ENCODE measurements around the gene GNAO1.

GNAO1 gene

DNA sequence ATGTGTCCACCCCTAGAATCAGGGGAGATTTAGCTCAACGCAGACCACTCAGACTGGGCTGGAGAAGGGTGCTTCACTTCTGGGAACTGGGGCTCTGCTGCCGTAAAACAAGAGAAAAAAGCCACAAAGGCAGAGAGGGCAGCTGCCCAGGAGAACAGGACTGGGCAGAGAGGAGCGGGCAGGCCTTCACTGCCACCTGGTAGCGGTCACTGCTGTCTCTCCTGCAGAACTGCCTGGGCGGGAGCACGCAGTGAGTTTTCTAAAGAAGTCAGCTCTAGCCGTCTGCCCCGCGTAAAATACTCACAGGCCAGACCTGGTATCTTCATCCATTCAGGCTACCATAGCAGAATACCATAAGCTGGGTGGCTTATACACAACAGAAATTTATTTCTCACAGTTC lies 130.3 kb downstream of the GNAO1 start:
- TF ChIP-seq ARNTL (CRISPR knock-in tag; IDR thresholded peaks at IDR 0.05; ENCODE audit: borderline replicate concordance, low read depth): no peak
- TF ChIP-seq ZNF565 (CRISPR knock-in tag; conservative IDR thresholded peaks at IDR 0.05; ENCODE audit: low read depth): no peak
- TF ChIP-seq ISL1 (CRISPR knock-in tag; IDR thresholded peaks at IDR 0.05): no peak
- no peak for TF ChIP-seq ZNF70 (CRISPR knock-in tag; IDR thresholded peaks at IDR 0.05)
- TF ChIP-seq ZFP30 (CRISPR knock-in tag; IDR thresholded peaks at IDR 0.05): no peak
- no peak for TF ChIP-seq OSR1 (CRISPR knock-in tag; IDR thresholded peaks at IDR 0.05)
- no peak for TF ChIP-seq SNAI2 (CRISPR knock-in tag; IDR thresholded peaks at IDR 0.05)
- no peak for TF ChIP-seq TOX (CRISPR knock-in tag; IDR thresholded peaks at IDR 0.05; ENCODE audit: borderline replicate concordance)
- no peak for TF ChIP-seq CSDC2 (CRISPR knock-in tag; IDR thresholded peaks at IDR 0.05)
- TF ChIP-seq, protein P1, sequence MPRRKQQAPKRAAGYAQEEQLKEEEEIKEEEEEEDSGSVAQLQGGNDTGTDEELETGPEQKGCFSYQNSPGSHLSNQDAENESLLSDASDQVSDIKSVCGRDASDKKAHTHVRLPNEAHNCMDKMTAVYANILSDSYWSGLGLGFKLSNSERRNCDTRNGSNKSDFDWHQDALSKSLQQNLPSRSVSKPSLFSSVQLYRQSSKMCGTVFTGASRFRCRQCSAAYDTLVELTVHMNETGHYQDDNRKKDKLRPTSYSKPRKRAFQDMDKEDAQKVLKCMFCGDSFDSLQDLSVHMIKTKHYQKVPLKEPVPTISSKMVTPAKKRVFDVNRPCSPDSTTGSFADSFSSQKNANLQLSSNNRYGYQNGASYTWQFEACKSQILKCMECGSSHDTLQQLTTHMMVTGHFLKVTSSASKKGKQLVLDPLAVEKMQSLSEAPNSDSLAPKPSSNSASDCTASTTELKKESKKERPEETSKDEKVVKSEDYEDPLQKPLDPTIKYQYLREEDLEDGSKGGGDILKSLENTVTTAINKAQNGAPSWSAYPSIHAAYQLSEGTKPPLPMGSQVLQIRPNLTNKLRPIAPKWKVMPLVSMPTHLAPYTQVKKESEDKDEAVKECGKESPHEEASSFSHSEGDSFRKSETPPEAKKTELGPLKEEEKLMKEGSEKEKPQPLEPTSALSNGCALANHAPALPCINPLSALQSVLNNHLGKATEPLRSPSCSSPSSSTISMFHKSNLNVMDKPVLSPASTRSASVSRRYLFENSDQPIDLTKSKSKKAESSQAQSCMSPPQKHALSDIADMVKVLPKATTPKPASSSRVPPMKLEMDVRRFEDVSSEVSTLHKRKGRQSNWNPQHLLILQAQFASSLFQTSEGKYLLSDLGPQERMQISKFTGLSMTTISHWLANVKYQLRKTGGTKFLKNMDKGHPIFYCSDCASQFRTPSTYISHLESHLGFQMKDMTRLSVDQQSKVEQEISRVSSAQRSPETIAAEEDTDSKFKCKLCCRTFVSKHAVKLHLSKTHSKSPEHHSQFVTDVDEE (CRISPR knock-in tag; IDR thresholded peaks at IDR 0.05): no peak
- TF ChIP-seq PPARA (CRISPR knock-in tag; IDR thresholded peaks at IDR 0.05; ENCODE audit: borderline replicate concordance): no peak
- TF ChIP-seq, protein P2, sequence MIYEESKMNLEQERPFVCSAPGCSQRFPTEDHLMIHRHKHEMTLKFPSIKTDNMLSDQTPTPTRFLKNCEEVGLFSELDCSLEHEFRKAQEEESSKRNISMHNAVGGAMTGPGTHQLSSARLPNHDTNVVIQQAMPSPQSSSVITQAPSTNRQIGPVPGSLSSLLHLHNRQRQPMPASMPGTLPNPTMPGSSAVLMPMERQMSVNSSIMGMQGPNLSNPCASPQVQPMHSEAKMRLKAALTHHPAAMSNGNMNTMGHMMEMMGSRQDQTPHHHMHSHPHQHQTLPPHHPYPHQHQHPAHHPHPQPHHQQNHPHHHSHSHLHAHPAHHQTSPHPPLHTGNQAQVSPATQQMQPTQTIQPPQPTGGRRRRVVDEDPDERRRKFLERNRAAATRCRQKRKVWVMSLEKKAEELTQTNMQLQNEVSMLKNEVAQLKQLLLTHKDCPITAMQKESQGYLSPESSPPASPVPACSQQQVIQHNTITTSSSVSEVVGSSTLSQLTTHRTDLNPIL (CRISPR knock-in tag; IDR thresholded peaks at IDR 0.05; ENCODE audit: low read depth): no peak
- TF ChIP-seq ESRRG (CRISPR knock-in tag; IDR thresholded peaks at IDR 0.05): no peak
- TF ChIP-seq BACH2 (CRISPR knock-in tag; IDR thresholded peaks at IDR 0.05; ENCODE audit: borderline replicate concordance): no peak
- no peak for TF ChIP-seq RARB (CRISPR knock-in tag; IDR thresholded peaks at IDR 0.05)
- no peak for ATAC-seq

DNA sequence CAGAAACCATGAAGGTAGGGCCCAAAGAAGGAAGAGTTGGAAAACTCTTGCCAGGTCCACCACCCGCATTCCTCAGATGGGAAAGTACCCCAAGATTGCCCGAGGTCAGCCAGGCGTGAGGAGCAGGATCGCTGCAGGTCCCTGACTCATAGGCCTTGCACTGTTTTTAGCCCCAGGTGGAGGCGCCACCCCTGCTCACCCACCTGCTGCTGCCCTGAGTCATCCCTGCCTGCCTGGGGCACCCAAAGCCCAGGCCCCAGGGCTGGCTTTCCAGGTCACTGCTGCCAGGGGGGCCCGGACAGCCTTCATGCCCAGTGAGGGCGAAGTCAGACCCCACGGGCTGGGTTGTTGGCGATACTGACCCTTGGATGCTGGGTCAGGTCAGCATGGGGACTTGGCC lies 133.1 kb downstream of the GNAO1 start:
- TF ChIP-seq ZNF8 (CRISPR knock-in tag; IDR thresholded peaks at IDR 0.05) (no peak), ARNTL (CRISPR knock-in tag; IDR thresholded peaks at IDR 0.05; ENCODE audit: borderline replicate concordance, low read depth) (no peak), PPARA (CRISPR knock-in tag; IDR thresholded peaks at IDR 0.05; ENCODE audit: borderline replicate concordance) (no peak), ESRRG (CRISPR knock-in tag; IDR thresholded peaks at IDR 0.05) (no peak), ZC3H10 (CRISPR knock-in tag; IDR thresholded peaks at IDR 0.05) (no peak), RARB (CRISPR knock-in tag; IDR thresholded peaks at IDR 0.05) (no peak), TOX (CRISPR knock-in tag; IDR thresholded peaks at IDR 0.05; ENCODE audit: borderline replicate concordance) (no peak), ZFP30 (CRISPR knock-in tag; IDR thresholded peaks at IDR 0.05) (no peak), BACH2 (CRISPR knock-in tag; IDR thresholded peaks at IDR 0.05; ENCODE audit: borderline replicate concordance) (no peak), CSDC2 (CRISPR knock-in tag; IDR thresholded peaks at IDR 0.05) (no peak), SNAI2 (CRISPR knock-in tag; IDR thresholded peaks at IDR 0.05) (no peak)
- TF ChIP-seq, protein P3, sequence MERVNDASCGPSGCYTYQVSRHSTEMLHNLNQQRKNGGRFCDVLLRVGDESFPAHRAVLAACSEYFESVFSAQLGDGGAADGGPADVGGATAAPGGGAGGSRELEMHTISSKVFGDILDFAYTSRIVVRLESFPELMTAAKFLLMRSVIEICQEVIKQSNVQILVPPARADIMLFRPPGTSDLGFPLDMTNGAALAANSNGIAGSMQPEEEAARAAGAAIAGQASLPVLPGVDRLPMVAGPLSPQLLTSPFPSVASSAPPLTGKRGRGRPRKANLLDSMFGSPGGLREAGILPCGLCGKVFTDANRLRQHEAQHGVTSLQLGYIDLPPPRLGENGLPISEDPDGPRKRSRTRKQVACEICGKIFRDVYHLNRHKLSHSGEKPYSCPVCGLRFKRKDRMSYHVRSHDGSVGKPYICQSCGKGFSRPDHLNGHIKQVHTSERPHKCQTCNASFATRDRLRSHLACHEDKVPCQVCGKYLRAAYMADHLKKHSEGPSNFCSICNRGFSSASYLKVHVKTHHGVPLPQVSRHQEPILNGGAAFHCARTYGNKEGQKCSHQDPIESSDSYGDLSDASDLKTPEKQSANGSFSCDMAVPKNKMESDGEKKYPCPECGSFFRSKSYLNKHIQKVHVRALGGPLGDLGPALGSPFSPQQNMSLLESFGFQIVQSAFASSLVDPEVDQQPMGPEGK (CRISPR knock-in tag; IDR thresholded peaks at IDR 0.05; ENCODE audit: borderline replicate concordance): no peak
- TF ChIP-seq, protein P4, sequence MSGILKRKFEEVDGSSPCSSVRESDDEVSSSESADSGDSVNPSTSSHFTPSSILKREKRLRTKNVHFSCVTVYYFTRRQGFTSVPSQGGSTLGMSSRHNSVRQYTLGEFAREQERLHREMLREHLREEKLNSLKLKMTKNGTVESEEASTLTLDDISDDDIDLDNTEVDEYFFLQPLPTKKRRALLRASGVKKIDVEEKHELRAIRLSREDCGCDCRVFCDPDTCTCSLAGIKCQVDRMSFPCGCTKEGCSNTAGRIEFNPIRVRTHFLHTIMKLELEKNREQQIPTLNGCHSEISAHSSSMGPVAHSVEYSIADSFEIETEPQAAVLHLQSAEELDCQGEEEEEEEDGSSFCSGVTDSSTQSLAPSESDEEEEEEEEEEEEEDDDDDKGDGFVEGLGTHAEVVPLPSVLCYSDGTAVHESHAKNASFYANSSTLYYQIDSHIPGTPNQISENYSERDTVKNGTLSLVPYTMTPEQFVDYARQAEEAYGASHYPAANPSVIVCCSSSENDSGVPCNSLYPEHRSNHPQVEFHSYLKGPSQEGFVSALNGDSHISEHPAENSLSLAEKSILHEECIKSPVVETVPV (CRISPR knock-in tag; IDR thresholded peaks at IDR 0.05): no peak
- no peak for ATAC-seq

DNA sequence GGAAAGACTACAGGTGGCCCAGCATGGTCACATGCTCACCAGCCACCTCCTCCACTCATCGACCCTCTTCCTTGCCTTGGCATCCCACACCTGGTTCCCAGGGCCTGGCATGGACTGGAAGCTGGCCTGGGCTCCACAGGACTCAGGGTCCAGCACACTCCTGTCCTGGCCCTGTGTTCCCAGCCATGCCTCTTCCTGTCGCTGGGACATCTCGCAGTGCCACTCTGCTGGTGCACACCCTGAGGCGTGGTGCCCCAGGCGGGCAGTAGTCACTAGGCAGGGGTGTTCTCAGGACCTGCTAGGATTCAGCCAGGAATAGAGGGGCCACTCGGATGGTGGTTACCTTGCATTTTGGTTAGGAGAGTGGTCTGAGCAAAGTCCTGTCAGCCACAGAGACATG lies 134.7 kb downstream of the GNAO1 start:
- no peak for TF ChIP-seq ZFP3 (CRISPR knock-in tag; IDR thresholded peaks at IDR 0.05)
- TF ChIP-seq, protein P3 (CRISPR knock-in tag; IDR thresholded peaks at IDR 0.05; ENCODE audit: borderline replicate concordance): no peak
- TF ChIP-seq, protein P4 (CRISPR knock-in tag; IDR thresholded peaks at IDR 0.05): no peak
- TF ChIP-seq RARB (CRISPR knock-in tag; IDR thresholded peaks at IDR 0.05): no peak
- TF ChIP-seq ESRRG (CRISPR knock-in tag; IDR thresholded peaks at IDR 0.05): no peak
- TF ChIP-seq CSDC2 (CRISPR knock-in tag; IDR thresholded peaks at IDR 0.05): no peak
- no peak for TF ChIP-seq TOX (CRISPR knock-in tag; IDR thresholded peaks at IDR 0.05; ENCODE audit: borderline replicate concordance)
- TF ChIP-seq, protein P1 (CRISPR knock-in tag; IDR thresholded peaks at IDR 0.05): no peak
- no peak for TF ChIP-seq ZNF565 (CRISPR knock-in tag; conservative IDR thresholded peaks at IDR 0.05; ENCODE audit: low read depth)
- TF ChIP-seq SNAI2 (CRISPR knock-in tag; IDR thresholded peaks at IDR 0.05): no peak
- no peak for TF ChIP-seq ZC3H10 (CRISPR knock-in tag; IDR thresholded peaks at IDR 0.05)
- no peak for TF ChIP-seq ZNF8 (CRISPR knock-in tag; IDR thresholded peaks at IDR 0.05)
- no peak for TF ChIP-seq BACH2 (CRISPR knock-in tag; IDR thresholded peaks at IDR 0.05; ENCODE audit: borderline replicate concordance)
- TF ChIP-seq PPARA (CRISPR knock-in tag; IDR thresholded peaks at IDR 0.05; ENCODE audit: borderline replicate concordance): no peak
- TF ChIP-seq ZNF70 (CRISPR knock-in tag; IDR thresholded peaks at IDR 0.05): no peak
- no peak for ATAC-seq
